ENCODE measurements around the gene DRC3. TPM values are rescaled to one million over a fixed set of nuclear protein-coding genes. Genes with fewer than 3 reads are reported as not detected.
"Not testable (repeated sequence)": the region's sequence is repeated elsewhere in the genome, so short reads cannot be mapped to it uniquely, and the experiment has no call there.

DRC3 gene
- total RNA-seq, 1 experiment from 2014 or later = 2.3 TPM

DNA sequence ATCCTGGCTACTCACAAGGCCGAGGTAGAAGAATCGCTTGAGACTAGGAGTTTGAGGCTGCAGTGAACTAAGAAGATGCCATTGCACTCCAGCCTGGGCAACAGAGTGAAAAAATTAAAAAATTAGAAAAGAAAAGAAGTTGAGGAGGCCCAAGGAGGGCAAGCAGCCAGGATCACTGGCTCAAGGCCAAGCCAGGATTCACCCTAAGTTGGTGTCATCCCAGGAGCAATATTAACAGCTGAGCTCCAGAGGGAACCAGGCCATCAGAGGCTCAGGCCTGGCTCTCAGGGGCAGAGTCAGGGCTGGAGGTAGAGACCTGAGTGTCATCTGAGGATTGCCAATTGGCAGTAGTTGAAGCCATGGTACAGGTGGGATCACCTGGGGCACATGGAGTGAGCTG is 20.7 kb downstream of the DRC3 start:
- no TSS peak for BruUV-seq (replicated peaks)
- intact Hi-C loops (cut with micrococcal nuclease) = no loop called here
- no peaks in the 10 kb centered on the region for H3K27me3 Mint-ChIP-seq (ENCODE audit: insufficient read depth, unreplicated experiment)

GRCh38 chr17:17993852-17994251 is 21.2 kb downstream of the DRC3 start:
- TF ChIP-seq, protein P1, sequence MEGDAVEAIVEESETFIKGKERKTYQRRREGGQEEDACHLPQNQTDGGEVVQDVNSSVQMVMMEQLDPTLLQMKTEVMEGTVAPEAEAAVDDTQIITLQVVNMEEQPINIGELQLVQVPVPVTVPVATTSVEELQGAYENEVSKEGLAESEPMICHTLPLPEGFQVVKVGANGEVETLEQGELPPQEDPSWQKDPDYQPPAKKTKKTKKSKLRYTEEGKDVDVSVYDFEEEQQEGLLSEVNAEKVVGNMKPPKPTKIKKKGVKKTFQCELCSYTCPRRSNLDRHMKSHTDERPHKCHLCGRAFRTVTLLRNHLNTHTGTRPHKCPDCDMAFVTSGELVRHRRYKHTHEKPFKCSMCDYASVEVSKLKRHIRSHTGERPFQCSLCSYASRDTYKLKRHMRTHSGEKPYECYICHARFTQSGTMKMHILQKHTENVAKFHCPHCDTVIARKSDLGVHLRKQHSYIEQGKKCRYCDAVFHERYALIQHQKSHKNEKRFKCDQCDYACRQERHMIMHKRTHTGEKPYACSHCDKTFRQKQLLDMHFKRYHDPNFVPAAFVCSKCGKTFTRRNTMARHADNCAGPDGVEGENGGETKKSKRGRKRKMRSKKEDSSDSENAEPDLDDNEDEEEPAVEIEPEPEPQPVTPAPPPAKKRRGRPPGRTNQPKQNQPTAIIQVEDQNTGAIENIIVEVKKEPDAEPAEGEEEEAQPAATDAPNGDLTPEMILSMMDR (IDR thresholded peaks at IDR 0.05; ENCODE audit: unreplicated experiment) = no peak
- Mint-ChIP-seq H3K4me1 (ENCODE audit: insufficient read depth, unreplicated experiment) (peaks cover 24% of the 10 kb centered on the region), H3K27ac (ENCODE audit: low read depth, unreplicated experiment) (peak overlapping the region; percentile 57), H3K4me3 (ENCODE audit: unreplicated experiment) (no peak overlapping the region), H3K27me3 (ENCODE audit: insufficient read depth, unreplicated experiment) (no peaks in the 10 kb centered on the region), H3K36me3 (ENCODE audit: insufficient read depth, unreplicated experiment) (peaks cover 6% of the 10 kb centered on the region), H3K9me3 (ENCODE audit: unreplicated experiment) (no peaks in the 10 kb centered on the region)
- BruUV-seq (replicated peaks) = no TSS peak
- POLR2A ChIA-PET = interaction anchor here (1.0 kb wide), 1 partner anchor 14 kb away, joined by 3 read pairs; no protein-coding TSS in a partner anchor
- no peak for DNase-seq (ENCODE audit: unreplicated experiment)
- intact Hi-C loops (cut with micrococcal nuclease) = no loop called here
- CTCF ChIA-PET = interaction anchor here (1.5 to 3.8 kb wide), 2 partner anchors 40 to 73 kb away, joined by 3 to 18 read pairs; no protein-coding TSS in a partner anchor

More for the DNA sequence above, 20.7 kb downstream of the DRC3 start:
- peaks cover 24% of the 10 kb centered on the region for H3K4me1 Mint-ChIP-seq (ENCODE audit: insufficient read depth, unreplicated experiment)
- no peaks in the 10 kb centered on the region for H3K9me3 Mint-ChIP-seq (ENCODE audit: unreplicated experiment)
- CTCF ChIA-PET = interaction anchor here (0.6 to 3.8 kb wide), 2 partner anchors 40 to 56 kb away, joined by 3 to 18 read pairs; no protein-coding TSS in a partner anchor
- no peak for DNase-seq (ENCODE audit: unreplicated experiment)
- TF ChIP-seq, protein P1 (IDR thresholded peaks at IDR 0.05; ENCODE audit: unreplicated experiment) = no peak
- H3K36me3 Mint-ChIP-seq (ENCODE audit: insufficient read depth, unreplicated experiment) = peaks cover 6% of the 10 kb centered on the region
- H3K4me3 Mint-ChIP-seq (ENCODE audit: unreplicated experiment) = no peak overlapping the region
- POLR2A ChIA-PET = interaction anchor here (0.6 kb wide), 1 partner anchor 873 kb away, joined by 3 read pairs; no protein-coding TSS in a partner anchor
- H3K27ac Mint-ChIP-seq (ENCODE audit: low read depth, unreplicated experiment) = peak overlapping the region; percentile 57

- Mint-ChIP-seq H3K9me3 (ENCODE audit: unreplicated experiment) (no peaks in the 10 kb centered on the region), H3K4me3 (ENCODE audit: unreplicated experiment) (no peak overlapping the region), H3K27ac (ENCODE audit: low read depth, unreplicated experiment) (no peak overlapping the region), H3K36me3 (ENCODE audit: insufficient read depth, unreplicated experiment) (peaks cover 6% of the 10 kb centered on the region), H3K27me3 (ENCODE audit: insufficient read depth, unreplicated experiment) (no peaks in the 10 kb centered on the region), H3K4me1 (ENCODE audit: insufficient read depth, unreplicated experiment) (peaks cover 24% of the 10 kb centered on the region)
- TF ChIP-seq, protein P1 (IDR thresholded peaks at IDR 0.05; ENCODE audit: unreplicated experiment) = peak; percentile 3
- ChIA-PET POLR2A (interaction anchor here (1.0 kb wide), 1 partner anchor 13 kb away, joined by 3 read pairs; no protein-coding TSS in a partner anchor), CTCF (interaction anchor here (1.1 to 3.8 kb wide), 3 partner anchors 13 to 73 kb away, joined by 3 to 18 read pairs (median 5); no protein-coding TSS in a partner anchor)
- DNase-seq (ENCODE audit: unreplicated experiment) = no peak
- intact Hi-C loops (cut with micrococcal nuclease) = no loop called here
- BruUV-seq (replicated peaks) = no TSS peak
These were observed 21.8 kb downstream of the DRC3 start for GRCh38 chr17:17994271-17995069.

DNA sequence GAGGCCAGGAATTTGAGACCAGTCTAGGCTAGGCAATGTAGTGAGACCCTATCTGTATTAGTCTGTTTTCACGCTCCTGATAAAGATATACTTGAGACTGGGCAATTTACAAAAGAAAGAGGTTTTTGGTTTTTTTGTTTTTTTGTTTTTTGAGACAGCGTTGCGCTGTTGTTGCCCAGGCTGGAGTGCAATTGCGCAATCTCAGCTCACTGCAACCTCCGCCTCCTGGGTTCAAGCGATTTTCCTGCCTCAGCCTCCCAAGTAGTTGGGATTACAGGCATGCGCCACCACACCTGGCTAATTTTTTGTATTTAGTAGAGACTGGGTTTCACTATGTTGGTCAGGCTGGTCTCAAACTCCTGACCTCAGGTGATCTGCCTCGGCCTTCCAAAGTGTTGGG is 23.2 kb downstream of the DRC3 start:
- H3K4me3 Mint-ChIP-seq (ENCODE audit: unreplicated experiment); H3K27ac Mint-ChIP-seq (ENCODE audit: low read depth, unreplicated experiment); intact Hi-C loops (cut with micrococcal nuclease); POLR2A ChIA-PET; DNase-seq (ENCODE audit: unreplicated experiment); H3K36me3 Mint-ChIP-seq (ENCODE audit: insufficient read depth, unreplicated experiment); H3K9me3 Mint-ChIP-seq (ENCODE audit: unreplicated experiment); H3K27me3 Mint-ChIP-seq (ENCODE audit: insufficient read depth, unreplicated experiment); BruUV-seq (replicated peaks): not testable (repeated sequence)
- CTCF ChIA-PET = interaction anchor here (1.1 kb wide), 1 partner anchor 15 kb away, joined by 5 read pairs; no protein-coding TSS in a partner anchor
- H3K4me1 Mint-ChIP-seq (ENCODE audit: insufficient read depth, unreplicated experiment) = peaks cover 14% of the 10 kb centered on the region

All from MCF 10A (cell line).